A549 (cell line): Measurements from ENCODE around the gene SEZ6L2.
"Not testable (repeated sequence)": the region's sequence is repeated elsewhere in the genome, so short reads cannot be mapped to it uniquely, and the experiment has no call there.

Source experiments
- CHD4 ChIP-seq: fragments of 200-600 bp; sonication (generic); IDR thresholded peaks from 2 replicates; pipeline ENCODE4 v1.6.1; 2016; ENCODE audit warnings: antibody characterized with exemption, mild to moderate bottlenecking, borderline replicate concordance
- EHF ChIP-seq: fragments of 250-450 bp; sonication (Bioruptor Pico); IDR thresholded peaks from 2 replicates; pipeline ENCODE4 v1.5.0; 2020; ENCODE audit warnings: mild to moderate bottlenecking
- NR3C1 ChIP-seq: fragments of >200 bp; sonication (Bioruptor Twin); formaldehyde crosslinking; IDR thresholded peaks from 3 replicates; pipeline ENCODE4 v1.6.1; 2017
- PHF8 ChIP-seq: fragments of 200-600 bp; sonication (generic); IDR thresholded peaks from 2 replicates; pipeline ENCODE4 v1.6.1; 2016; ENCODE audit warnings: low read depth, mild to moderate bottlenecking, antibody characterized with exemption, moderate library complexity, borderline replicate concordance
- POLR2A ChIP-seq: IDR thresholded peaks from 2 replicates; pipeline ENCODE4 v1.6.1; 2012; ENCODE audit warnings: mild to moderate bottlenecking, low read length
- POLR2AphosphoS2 ChIP-seq: conservative IDR thresholded peaks from 2 replicates; pipeline ENCODE4 v1.6.1; 2012; ENCODE audit warnings: low read length, improper control_type of control experiment, inconsistent platforms
- RAD21 ChIP-seq, 2 experiments: fragments of >200 bp in 1 of 2; sonication (Bioruptor Twin) in 1 of 2; formaldehyde crosslinking in 1 of 2; IDR thresholded peaks in 1 of 2; conservative IDR thresholded peaks in 1 of 2; 2 replicates in 1 of 2; 3 replicates in 1 of 2; pipeline ENCODE4 v1.6.1; 2012 to 2018; ENCODE audit warnings: inconsistent platforms in 1 of 2
- RARB ChIP-seq: fragments of 250-450 bp; sonication (Bioruptor Pico); IDR thresholded peaks from 2 replicates; pipeline ENCODE4 v1.8.0; 2021; ENCODE audit warnings: mild to moderate bottlenecking, moderate library complexity
- RCOR1 ChIP-seq: fragments of 150-350 bp; IDR thresholded peaks from 2 replicates; pipeline ENCODE4 v1.6.1; 2014; ENCODE audit warnings: antibody characterized with exemption, low read length, low read depth
- TF ChIP-seq, protein P1 (sequence below): fragments of >200 bp; sonication (Bioruptor Twin); formaldehyde crosslinking; IDR thresholded peaks from 3 replicates; pipeline ENCODE4 v1.5.1; 2016
- TF ChIP-seq, protein P2 (sequence below): fragments of 200-600 bp; sonication (generic); IDR thresholded peaks from 2 replicates; pipeline ENCODE4 v1.6.1; 2016; ENCODE audit warnings: antibody characterized with exemption, mild to moderate bottlenecking, moderate library complexity

DNA sequence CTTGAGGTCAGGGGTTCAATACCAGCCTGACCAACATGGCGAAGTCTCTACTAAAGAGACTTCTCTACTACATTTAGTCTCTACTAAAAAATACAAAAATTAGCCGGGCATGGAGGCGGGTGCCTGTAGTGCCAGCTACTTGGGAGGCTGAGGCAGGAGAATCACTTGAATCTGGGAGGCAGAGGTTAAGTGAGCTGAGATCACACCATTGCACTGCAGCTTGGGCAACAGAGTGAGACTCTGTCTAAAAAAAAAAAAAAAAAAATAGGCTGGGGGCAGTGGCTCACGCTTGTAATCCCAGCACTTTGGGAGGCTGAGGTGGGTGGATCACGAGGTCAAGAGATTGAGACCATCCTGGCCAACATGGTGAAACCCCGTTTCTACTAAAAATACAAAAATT is 10.5 kb upstream of the SEZ6L2 start:
- TF ChIP-seq POLR2A; NR3C1; CHD4; RCOR1; RARB (CRISPR knock-in tag); RAD21 (conservative IDR thresholded peaks at IDR 0.05 in 1 of 2, IDR thresholded peaks at IDR 0.05 in 1 of 2); POLR2AphosphoS2; PHF8; EHF: not testable (repeated sequence)
- TF ChIP-seq, protein P1, sequence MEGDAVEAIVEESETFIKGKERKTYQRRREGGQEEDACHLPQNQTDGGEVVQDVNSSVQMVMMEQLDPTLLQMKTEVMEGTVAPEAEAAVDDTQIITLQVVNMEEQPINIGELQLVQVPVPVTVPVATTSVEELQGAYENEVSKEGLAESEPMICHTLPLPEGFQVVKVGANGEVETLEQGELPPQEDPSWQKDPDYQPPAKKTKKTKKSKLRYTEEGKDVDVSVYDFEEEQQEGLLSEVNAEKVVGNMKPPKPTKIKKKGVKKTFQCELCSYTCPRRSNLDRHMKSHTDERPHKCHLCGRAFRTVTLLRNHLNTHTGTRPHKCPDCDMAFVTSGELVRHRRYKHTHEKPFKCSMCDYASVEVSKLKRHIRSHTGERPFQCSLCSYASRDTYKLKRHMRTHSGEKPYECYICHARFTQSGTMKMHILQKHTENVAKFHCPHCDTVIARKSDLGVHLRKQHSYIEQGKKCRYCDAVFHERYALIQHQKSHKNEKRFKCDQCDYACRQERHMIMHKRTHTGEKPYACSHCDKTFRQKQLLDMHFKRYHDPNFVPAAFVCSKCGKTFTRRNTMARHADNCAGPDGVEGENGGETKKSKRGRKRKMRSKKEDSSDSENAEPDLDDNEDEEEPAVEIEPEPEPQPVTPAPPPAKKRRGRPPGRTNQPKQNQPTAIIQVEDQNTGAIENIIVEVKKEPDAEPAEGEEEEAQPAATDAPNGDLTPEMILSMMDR = not testable (repeated sequence)
- TF ChIP-seq, protein P2, sequence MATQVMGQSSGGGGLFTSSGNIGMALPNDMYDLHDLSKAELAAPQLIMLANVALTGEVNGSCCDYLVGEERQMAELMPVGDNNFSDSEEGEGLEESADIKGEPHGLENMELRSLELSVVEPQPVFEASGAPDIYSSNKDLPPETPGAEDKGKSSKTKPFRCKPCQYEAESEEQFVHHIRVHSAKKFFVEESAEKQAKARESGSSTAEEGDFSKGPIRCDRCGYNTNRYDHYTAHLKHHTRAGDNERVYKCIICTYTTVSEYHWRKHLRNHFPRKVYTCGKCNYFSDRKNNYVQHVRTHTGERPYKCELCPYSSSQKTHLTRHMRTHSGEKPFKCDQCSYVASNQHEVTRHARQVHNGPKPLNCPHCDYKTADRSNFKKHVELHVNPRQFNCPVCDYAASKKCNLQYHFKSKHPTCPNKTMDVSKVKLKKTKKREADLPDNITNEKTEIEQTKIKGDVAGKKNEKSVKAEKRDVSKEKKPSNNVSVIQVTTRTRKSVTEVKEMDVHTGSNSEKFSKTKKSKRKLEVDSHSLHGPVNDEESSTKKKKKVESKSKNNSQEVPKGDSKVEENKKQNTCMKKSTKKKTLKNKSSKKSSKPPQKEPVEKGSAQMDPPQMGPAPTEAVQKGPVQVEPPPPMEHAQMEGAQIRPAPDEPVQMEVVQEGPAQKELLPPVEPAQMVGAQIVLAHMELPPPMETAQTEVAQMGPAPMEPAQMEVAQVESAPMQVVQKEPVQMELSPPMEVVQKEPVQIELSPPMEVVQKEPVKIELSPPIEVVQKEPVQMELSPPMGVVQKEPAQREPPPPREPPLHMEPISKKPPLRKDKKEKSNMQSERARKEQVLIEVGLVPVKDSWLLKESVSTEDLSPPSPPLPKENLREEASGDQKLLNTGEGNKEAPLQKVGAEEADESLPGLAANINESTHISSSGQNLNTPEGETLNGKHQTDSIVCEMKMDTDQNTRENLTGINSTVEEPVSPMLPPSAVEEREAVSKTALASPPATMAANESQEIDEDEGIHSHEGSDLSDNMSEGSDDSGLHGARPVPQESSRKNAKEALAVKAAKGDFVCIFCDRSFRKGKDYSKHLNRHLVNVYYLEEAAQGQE = not testable (repeated sequence)
